ENCODE data around the gene PRDX3. TPM values are rescaled to one million over a fixed set of nuclear protein-coding genes. Genes with fewer than 3 reads are reported as not detected.

PRDX3 gene
- polyA plus RNA-seq, 1 of the 3 experiments (the other 2 are of a cell fraction) = 193 TPM

GRCh38 chr10:119177708-119178371, 772 bp downstream of the PRDX3 start:
- Histone ChIP-seq H3K9ac (peak overlapping the region; percentile 92), H3K9me2 (no peaks in the 10 kb centered on the region), H3F3A (replicated peaks; ENCODE audit: insufficient read depth) (no peaks in the 10 kb centered on the region), H3K27ac (ENCODE audit: low read depth in 2 of 2, low read length in 1 of 2) (peak overlapping the region; percentile 82 to 98), H3K4me1 (ENCODE audit: control insufficient read depth in 1 of 2, insufficient read depth in 2 of 2, low read depth in 1 of 2, low read length in 1 of 2) (peaks cover 8 to 18% of the 10 kb centered on the region in 2 experiments; a peak in 3 of 4 replicates), H3K79me2 (ENCODE audit: insufficient read depth) (peaks cover 50% of the 10 kb centered on the region), H3K36me3 (replicated peaks in 1 of 2; ENCODE audit: control insufficient read depth in 1 of 2, insufficient read depth in 2 of 2, low read length in 1 of 2) (peaks cover 20 to 27% of the 10 kb centered on the region in 2 experiments), H3K4me3 (ENCODE audit: low read depth in 2 of 2, low read length in 1 of 2) (peak overlapping the region; percentile 81 to 97), H3K9me3 (no peaks in the 10 kb centered on the region), H2AFZ (ENCODE audit: low read depth) (peak overlapping the region; percentile 85), H3K27me3 (ENCODE audit: insufficient read depth) (no peaks in the 10 kb centered on the region), H4K20me1 (ENCODE audit: insufficient read depth) (no peaks in the 10 kb centered on the region), H3K4me2 (peak overlapping the region; percentile 97)
- WGBS (ENCODE audit: low lambda C conversion rate) = 18% methylated on average over 21 of the region's 21 CpGs
- POLR2A ChIA-PET = no interaction called here
- no peak for TF ChIP-seq SMC3 (IDR thresholded peaks at IDR 0.05; ENCODE audit: low read depth, low read length)
- no peak for DNase-seq
- CTCF ChIA-PET = no interaction called here

DNA sequence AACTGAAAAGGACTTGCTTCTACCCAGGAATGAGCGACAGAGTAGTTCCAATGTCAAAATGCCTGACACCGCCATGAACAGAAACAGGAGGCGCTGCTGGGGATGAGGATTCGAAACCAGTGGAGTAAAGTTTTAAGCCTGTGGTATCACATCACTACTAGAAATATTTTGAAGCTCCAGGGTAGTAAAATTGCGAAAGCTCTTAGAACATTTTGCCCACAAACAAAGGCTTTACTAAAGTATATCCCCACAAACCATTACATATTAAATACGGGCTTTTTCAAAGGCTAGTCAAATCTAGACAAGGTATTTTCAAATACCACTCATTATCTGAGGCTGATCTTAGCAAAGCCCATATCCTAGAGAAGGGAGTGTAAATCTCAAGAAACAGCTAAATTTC, 2.4 kb downstream of the PRDX3 start:
- H3K9me3 ChIP-seq = no peaks in the 10 kb centered on the region
- H2AFZ ChIP-seq (ENCODE audit: low read depth) = no peak overlapping the region
- H3K4me1 ChIP-seq (ENCODE audit: control insufficient read depth in 1 of 2, insufficient read depth in 2 of 2, low read depth in 1 of 2, low read length in 1 of 2) = peaks cover 8 to 18% of the 10 kb centered on the region in 2 experiments; a peak in 3 of 4 replicates
- no peaks in the 10 kb centered on the region for H3F3A ChIP-seq (replicated peaks; ENCODE audit: insufficient read depth)
- H3K79me2 ChIP-seq (ENCODE audit: insufficient read depth) = peaks cover 50% of the 10 kb centered on the region
- CTCF ChIA-PET = interaction anchor here (1.5 kb wide), 1 partner anchor 23 kb away, joined by 7 read pairs; no protein-coding TSS in a partner anchor
- no peak for TF ChIP-seq USF2 (IDR thresholded peaks at IDR 0.05; ENCODE audit: borderline replicate concordance, low read depth, low read length)
- no peak overlapping the region for H3K27ac ChIP-seq (ENCODE audit: low read depth in 2 of 2, low read length in 1 of 2)
- 95% methylated on average over 6 of the region's 6 CpGs for WGBS (ENCODE audit: low lambda C conversion rate)
- no peak overlapping the region for H3K4me2 ChIP-seq
- no peaks in the 10 kb centered on the region for H3K27me3 ChIP-seq (ENCODE audit: insufficient read depth)
- peaks cover 35 to 39% of the 10 kb centered on the region in 2 experiments for H3K36me3 ChIP-seq (replicated peaks in 1 of 2; ENCODE audit: control insufficient read depth in 1 of 2, insufficient read depth in 2 of 2, low read length in 1 of 2)
- no peak overlapping the region for H3K9ac ChIP-seq
- DNase-seq = no peak
- H4K20me1 ChIP-seq (ENCODE audit: insufficient read depth) = no peaks in the 10 kb centered on the region
- no peaks in the 10 kb centered on the region for H3K9me2 ChIP-seq
- POLR2A ChIA-PET = interaction anchor here (1.0 kb wide), 1 partner anchor 11 kb away, joined by 5 read pairs; the partner anchor contains the start of gene SFXN4
- H3K4me3 ChIP-seq (ENCODE audit: low read depth in 2 of 2, low read length in 1 of 2) = no peak overlapping the region

DNA sequence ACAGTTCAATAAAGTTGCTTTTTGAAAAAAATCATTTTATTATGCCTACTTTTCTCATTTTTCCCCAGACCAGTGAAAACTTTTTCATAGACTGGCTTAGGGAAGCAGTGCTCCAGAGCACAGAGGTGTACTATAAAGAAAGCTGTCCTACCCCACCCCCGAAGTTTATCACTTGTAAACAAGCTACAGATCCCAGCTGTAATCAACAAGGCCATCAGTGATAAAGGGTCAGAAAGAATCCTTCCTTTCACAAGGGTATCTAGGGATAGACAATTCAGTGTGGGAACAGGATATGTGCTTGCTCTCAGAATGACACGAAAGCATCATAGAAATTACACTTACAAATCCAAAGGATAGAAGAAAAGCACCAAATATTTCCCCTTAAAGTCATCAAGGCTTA, 4.5 kb downstream of the PRDX3 start:
- CTCF ChIA-PET = no interaction called here
- TF ChIP-seq EP300 (IDR thresholded peaks at IDR 0.05; ENCODE audit: borderline replicate concordance in 1 of 2, low read depth in 1 of 2, low read length in 1 of 2) (no peak), FOXJ3 (CRISPR knock-in tag; IDR thresholded peaks at IDR 0.05) (no peak), MEF2A (IDR thresholded peaks at IDR 0.05; ENCODE audit: borderline replicate concordance, low read depth) (no peak), GATA2 (CRISPR knock-in tag; IDR thresholded peaks at IDR 0.05) (no peak), JUND (IDR thresholded peaks at IDR 0.05) (no peak), IRF3 (IDR thresholded peaks at IDR 0.05; ENCODE audit: low read depth, low read length) (no peak)
- TF ChIP-seq, protein P1, sequence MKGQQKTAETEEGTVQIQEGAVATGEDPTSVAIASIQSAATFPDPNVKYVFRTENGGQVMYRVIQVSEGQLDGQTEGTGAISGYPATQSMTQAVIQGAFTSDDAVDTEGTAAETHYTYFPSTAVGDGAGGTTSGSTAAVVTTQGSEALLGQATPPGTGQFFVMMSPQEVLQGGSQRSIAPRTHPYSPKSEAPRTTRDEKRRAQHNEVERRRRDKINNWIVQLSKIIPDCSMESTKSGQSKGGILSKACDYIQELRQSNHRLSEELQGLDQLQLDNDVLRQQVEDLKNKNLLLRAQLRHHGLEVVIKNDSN (IDR thresholded peaks at IDR 0.05; ENCODE audit: borderline replicate concordance, low read depth) = no peak
- TF ChIP-seq, protein P2, sequence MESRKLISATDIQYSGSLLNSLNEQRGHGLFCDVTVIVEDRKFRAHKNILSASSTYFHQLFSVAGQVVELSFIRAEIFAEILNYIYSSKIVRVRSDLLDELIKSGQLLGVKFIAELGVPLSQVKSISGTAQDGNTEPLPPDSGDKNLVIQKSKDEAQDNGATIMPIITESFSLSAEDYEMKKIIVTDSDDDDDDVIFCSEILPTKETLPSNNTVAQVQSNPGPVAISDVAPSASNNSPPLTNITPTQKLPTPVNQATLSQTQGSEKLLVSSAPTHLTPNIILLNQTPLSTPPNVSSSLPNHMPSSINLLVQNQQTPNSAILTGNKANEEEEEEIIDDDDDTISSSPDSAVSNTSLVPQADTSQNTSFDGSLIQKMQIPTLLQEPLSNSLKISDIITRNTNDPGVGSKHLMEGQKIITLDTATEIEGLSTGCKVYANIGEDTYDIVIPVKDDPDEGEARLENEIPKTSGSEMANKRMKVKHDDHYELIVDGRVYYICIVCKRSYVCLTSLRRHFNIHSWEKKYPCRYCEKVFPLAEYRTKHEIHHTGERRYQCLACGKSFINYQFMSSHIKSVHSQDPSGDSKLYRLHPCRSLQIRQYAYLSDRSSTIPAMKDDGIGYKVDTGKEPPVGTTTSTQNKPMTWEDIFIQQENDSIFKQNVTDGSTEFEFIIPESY (IDR thresholded peaks at IDR 0.05; ENCODE audit: borderline replicate concordance, low read depth) = no peak
- TF ChIP-seq, protein P3, sequence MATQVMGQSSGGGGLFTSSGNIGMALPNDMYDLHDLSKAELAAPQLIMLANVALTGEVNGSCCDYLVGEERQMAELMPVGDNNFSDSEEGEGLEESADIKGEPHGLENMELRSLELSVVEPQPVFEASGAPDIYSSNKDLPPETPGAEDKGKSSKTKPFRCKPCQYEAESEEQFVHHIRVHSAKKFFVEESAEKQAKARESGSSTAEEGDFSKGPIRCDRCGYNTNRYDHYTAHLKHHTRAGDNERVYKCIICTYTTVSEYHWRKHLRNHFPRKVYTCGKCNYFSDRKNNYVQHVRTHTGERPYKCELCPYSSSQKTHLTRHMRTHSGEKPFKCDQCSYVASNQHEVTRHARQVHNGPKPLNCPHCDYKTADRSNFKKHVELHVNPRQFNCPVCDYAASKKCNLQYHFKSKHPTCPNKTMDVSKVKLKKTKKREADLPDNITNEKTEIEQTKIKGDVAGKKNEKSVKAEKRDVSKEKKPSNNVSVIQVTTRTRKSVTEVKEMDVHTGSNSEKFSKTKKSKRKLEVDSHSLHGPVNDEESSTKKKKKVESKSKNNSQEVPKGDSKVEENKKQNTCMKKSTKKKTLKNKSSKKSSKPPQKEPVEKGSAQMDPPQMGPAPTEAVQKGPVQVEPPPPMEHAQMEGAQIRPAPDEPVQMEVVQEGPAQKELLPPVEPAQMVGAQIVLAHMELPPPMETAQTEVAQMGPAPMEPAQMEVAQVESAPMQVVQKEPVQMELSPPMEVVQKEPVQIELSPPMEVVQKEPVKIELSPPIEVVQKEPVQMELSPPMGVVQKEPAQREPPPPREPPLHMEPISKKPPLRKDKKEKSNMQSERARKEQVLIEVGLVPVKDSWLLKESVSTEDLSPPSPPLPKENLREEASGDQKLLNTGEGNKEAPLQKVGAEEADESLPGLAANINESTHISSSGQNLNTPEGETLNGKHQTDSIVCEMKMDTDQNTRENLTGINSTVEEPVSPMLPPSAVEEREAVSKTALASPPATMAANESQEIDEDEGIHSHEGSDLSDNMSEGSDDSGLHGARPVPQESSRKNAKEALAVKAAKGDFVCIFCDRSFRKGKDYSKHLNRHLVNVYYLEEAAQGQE (IDR thresholded peaks at IDR 0.05; ENCODE audit: low read depth, low read length) = no peak

More for the DNA sequence above, 4.5 kb downstream of the PRDX3 start:
- Histone ChIP-seq H3K9ac (no peak overlapping the region), H3K9me2 (no peaks in the 10 kb centered on the region), H3K4me3 (ENCODE audit: low read depth in 2 of 2, low read length in 1 of 2) (no peak overlapping the region), H4K20me1 (ENCODE audit: insufficient read depth) (no peaks in the 10 kb centered on the region), H2AFZ (ENCODE audit: low read depth) (no peak overlapping the region), H3K79me2 (ENCODE audit: insufficient read depth) (peaks cover 50% of the 10 kb centered on the region), H3K4me1 (ENCODE audit: control insufficient read depth in 1 of 2, insufficient read depth in 2 of 2, low read depth in 1 of 2, low read length in 1 of 2) (peaks cover 8 to 15% of the 10 kb centered on the region in 2 experiments; a peak in 3 of 4 replicates), H3K4me2 (no peak overlapping the region), H3K27ac (ENCODE audit: low read depth in 2 of 2, low read length in 1 of 2) (no peak overlapping the region), H3K36me3 (replicated peaks in 1 of 2; ENCODE audit: control insufficient read depth in 1 of 2, insufficient read depth in 2 of 2, low read length in 1 of 2) (peaks cover 47 to 49% of the 10 kb centered on the region in 2 experiments), H3K27me3 (ENCODE audit: insufficient read depth) (no peaks in the 10 kb centered on the region), H3F3A (replicated peaks; ENCODE audit: insufficient read depth) (no peaks in the 10 kb centered on the region), H3K9me3 (no peaks in the 10 kb centered on the region)
- 83% methylated on average over 2 of the region's 2 CpGs for WGBS (ENCODE audit: low lambda C conversion rate)
- POLR2A ChIA-PET = no interaction called here
- no peak for DNase-seq

Measured in SK-N-SH (cell line).